Stimulated activated CD4-positive, alpha-beta T cell treated with anti-CD3 and anti-CD28 coated beads, Interleukin-15, amount 100 ng/mL, for 48 hours (primary cell): Measurements from ENCODE around the gene PRR4.

Experiments
- DNase-seq, 2 donors: peaks; one replicate each; pipeline ENCODE4 v3.0.0-alpha.2; 2020; ENCODE audit warnings: low read depth in 2 of 2

Gene PRR4

DNA sequence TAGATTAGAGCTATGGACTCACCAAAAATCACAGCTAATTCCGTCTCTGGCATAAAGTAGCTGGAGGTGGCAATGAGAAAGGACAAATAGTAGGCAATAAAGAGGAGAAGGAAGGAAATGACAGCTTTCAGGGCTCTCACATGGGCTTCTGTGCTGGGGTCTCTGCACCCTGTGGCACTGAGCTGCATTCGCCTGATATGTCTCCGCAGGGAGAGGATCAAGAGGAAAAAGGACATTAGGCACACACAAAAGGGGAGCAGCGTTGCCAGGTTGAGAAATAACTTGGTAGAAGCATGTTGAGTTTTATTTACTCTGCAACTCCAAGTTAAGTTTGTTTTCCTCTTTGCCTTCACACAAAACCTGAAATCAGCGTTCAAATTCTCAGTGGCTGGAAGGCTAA, 47.5 kb downstream of the PRR4 start:
- DNase-seq: no peak
